AG09309 (cell line): ENCODE measurements around the gene CABLES2.

Experiments
- DNase-seq: peaks from one replicate; pipeline ENCODE4 v3.0.0-alpha.2; 2010; ENCODE audit warnings: low read depth
- H3K4me3 ChIP-seq: 2 replicates; pipeline ENCODE4 v1.5.1; 2011; ENCODE audit warnings: mild to moderate bottlenecking, low read depth, low read length, moderate library complexity; ENCODE audit not compliant: control insufficient read depth
- TF ChIP-seq, protein P1 (sequence below): IDR thresholded peaks from 2 replicates; pipeline ENCODE4 v1.5.1; 2011; ENCODE audit warnings: mild to moderate bottlenecking, low read depth, low read length, inconsistent platforms; ENCODE audit not compliant: insufficient read depth, control insufficient read depth; ENCODE audit errors: missing control alignments

CABLES2 gene

GRCh38 chr20:62366370-62367135 lies 40.5 kb downstream of the CABLES2 start:
- TF ChIP-seq, protein P1, sequence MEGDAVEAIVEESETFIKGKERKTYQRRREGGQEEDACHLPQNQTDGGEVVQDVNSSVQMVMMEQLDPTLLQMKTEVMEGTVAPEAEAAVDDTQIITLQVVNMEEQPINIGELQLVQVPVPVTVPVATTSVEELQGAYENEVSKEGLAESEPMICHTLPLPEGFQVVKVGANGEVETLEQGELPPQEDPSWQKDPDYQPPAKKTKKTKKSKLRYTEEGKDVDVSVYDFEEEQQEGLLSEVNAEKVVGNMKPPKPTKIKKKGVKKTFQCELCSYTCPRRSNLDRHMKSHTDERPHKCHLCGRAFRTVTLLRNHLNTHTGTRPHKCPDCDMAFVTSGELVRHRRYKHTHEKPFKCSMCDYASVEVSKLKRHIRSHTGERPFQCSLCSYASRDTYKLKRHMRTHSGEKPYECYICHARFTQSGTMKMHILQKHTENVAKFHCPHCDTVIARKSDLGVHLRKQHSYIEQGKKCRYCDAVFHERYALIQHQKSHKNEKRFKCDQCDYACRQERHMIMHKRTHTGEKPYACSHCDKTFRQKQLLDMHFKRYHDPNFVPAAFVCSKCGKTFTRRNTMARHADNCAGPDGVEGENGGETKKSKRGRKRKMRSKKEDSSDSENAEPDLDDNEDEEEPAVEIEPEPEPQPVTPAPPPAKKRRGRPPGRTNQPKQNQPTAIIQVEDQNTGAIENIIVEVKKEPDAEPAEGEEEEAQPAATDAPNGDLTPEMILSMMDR: no peak
- H3K4me3 ChIP-seq: peak overlapping the region; percentile 41
- no peak for DNase-seq

DNA sequence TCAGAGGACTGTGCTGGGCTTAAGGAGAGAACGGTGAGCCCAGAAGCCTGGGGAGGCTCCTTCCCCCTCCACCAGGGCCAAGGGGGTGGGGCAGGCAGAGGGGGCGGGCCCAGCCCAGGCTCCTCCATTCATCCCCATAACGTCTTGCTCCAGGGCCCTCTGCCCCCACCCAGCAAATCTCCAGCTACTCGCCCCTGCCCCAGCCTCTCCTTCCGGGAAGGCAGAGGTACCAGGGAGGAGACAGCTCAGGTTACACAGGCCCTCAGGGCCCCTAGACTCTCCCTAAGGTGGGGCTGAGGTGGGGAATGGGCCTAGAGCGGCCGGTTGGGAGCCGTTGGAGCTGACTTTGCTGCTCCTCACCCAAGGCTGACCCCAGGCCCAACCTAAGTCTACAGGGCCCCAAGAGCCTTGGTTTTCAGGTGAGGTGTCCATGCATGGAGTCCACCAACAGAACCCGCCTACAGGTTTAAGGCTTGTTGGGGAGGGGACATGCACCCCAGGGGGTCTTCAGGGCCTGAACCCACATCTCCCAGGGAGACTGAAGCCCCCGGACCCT lies 41.2 kb downstream of the CABLES2 start:
- TF ChIP-seq, protein P1: no peak
- DNase-seq: no peak
- peak overlapping the region; percentile 41 for H3K4me3 ChIP-seq

DNA sequence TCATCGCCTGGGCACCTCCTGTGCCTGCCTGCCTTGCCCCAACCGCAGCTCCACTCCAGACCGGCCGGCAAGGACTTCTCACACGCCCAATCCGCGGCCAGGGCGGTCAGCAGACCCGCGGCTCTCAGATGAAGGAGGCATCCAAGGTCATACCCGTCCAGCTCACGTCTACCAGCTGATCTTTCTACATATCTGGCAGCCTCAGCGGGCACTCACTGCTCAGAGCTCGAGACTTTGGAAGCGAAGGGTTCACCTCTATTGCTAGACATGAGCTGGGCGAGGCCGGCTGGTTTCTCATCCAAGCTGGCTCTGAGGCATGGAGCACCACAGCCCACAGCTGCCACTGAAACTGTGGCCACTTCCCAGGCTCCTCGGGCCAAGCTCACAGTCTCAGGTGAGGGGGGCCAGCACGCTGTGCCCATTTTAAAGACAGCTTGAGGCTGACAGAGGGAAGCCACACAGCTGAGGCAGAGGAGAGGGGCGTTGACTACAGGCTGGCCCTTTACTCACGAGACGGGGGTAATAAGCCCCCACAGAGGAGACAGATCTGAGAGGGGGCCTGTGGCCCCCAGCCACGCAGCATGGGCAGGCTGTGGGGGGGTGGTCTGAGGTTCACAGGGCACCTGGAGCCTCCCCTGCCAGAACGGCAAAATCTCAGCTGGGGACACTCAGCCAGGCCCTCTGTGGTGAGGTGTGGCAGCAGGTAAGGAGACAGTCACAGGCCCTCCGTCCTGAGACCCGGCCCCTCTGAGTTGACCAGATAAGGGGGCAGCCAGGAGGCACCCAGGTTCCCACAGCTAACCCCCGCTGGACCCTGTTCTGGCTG lies 42.0 kb downstream of the CABLES2 start:
- H3K4me3 ChIP-seq: no peak overlapping the region
- no peak for DNase-seq
- TF ChIP-seq, protein P1: no peak

DNA sequence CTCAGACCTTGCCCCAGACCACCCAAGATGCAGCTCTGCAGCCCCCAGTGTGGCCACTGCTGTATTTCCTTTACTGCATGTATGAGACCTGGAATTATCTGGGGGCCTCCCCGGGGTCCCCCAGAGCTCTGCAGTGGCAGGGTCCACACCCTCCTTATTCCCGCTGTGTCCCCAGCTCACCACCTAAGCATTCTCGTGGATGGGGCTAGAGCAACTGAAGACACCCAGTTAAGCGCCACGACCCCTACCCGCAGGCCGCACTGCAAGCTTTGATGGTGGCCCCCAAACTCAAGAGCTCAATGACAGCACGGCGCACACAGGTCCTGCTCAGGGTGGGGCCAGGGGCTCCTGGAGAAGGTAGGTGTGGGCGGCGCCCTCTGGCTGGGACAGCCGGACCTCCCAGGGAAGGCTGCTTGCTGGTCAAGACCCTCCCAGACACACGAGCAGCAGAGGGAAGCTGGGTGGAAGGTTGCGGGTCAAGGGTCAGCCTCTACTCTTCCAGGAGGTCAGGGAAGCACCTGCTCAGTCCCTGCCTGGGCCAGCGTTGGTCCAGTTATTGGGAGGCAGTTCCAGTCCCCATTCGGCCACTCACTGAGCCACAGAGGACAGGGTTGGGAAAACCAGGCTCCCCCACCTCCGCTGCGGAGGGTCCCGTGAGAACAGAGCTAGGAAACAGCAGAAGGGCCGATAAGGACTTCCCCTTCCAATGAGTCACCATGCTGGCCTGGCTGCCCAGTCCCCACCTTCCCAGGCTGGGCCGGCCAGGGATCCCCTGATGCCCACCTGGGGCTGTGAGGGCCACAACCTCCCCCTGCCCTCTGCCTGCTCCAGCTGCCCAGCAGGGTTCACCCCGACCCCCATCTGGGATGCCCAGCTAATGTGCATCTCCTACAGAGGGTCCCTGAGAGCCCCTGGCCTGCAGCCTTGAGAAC lies 42.9 kb downstream of the CABLES2 start:
- no peak overlapping the region for H3K4me3 ChIP-seq
- DNase-seq: no peak
- TF ChIP-seq, protein P1: no peak

GRCh38 chr20:62362991-62363919 lies 43.8 kb downstream of the CABLES2 start:
- H3K4me3 ChIP-seq: no peak overlapping the region
- DNase-seq: no peak
- TF ChIP-seq, protein P1: no peak
